Fibroblast of villous mesenchyme (primary cell): ENCODE data around the gene KCNQ4. TPM values are rescaled to one million over a fixed set of nuclear protein-coding genes. Genes with fewer than 3 reads are reported as not detected.

ENCODE experiments used
- DNase-seq: peaks from one replicate; pipeline ENCODE4 v3.0.0-alpha.2; 2010; ENCODE audit warnings: low read depth
- H3K4me3 ChIP-seq: 2 replicates; pipeline ENCODE4 v1.5.1; 2011; ENCODE audit warnings: low read depth, mild to moderate bottlenecking, low read length
- total RNA-seq: library from RNA; depleted of rRNA; stranded (reverse); fragments of >200 nt; gene quantifications from 2 replicates; pipeline ENCODE4 v1.2.3, GENCODE V29; 2012
- TF ChIP-seq, protein P1 (sequence below): IDR thresholded peaks from 2 replicates; pipeline ENCODE4 v1.5.1; 2012; ENCODE audit warnings: low read depth, mild to moderate bottlenecking, low read length; ENCODE audit not compliant: insufficient read depth

KCNQ4 gene
- total RNA-seq, 1 donor: under 0.01 TPM

DNA sequence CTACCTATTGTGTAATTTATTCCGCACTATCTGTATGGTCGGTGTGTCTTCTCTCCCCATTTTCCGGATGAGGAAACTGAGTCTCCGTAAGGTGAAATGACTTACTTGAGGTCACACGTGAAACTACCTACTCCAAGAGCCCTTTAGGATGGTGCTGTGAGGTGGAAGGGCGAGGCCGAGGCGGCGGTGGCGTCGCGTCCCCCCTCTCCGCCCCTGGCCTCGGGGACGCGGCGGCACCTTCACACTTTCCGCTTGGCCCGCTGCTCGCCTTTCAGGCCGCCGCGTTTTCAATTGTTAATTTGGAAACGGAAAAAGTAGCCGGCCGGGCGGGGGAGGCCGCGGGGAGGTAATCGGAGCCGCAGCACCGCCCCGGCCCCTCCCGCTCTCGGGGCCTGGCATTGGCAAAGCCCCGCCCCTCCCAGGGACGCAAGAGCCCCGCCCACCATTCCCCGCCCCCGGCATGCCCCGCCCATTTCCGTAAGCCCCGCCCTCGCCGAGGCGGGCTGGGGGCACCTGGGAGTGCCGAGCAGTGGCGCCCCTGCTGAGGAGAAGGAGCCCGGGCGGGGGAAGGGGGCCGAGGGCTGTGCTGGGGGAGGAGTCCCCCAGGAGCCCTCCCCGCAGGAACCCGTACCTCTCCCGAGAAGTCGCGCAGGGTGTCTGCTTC lies 18.6 kb downstream of the KCNQ4 start:
- DNase-seq: peak; percentile 72
- H3K4me3 ChIP-seq: peak overlapping the region; percentile 48
- TF ChIP-seq, protein P1, sequence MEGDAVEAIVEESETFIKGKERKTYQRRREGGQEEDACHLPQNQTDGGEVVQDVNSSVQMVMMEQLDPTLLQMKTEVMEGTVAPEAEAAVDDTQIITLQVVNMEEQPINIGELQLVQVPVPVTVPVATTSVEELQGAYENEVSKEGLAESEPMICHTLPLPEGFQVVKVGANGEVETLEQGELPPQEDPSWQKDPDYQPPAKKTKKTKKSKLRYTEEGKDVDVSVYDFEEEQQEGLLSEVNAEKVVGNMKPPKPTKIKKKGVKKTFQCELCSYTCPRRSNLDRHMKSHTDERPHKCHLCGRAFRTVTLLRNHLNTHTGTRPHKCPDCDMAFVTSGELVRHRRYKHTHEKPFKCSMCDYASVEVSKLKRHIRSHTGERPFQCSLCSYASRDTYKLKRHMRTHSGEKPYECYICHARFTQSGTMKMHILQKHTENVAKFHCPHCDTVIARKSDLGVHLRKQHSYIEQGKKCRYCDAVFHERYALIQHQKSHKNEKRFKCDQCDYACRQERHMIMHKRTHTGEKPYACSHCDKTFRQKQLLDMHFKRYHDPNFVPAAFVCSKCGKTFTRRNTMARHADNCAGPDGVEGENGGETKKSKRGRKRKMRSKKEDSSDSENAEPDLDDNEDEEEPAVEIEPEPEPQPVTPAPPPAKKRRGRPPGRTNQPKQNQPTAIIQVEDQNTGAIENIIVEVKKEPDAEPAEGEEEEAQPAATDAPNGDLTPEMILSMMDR: no peak

DNA sequence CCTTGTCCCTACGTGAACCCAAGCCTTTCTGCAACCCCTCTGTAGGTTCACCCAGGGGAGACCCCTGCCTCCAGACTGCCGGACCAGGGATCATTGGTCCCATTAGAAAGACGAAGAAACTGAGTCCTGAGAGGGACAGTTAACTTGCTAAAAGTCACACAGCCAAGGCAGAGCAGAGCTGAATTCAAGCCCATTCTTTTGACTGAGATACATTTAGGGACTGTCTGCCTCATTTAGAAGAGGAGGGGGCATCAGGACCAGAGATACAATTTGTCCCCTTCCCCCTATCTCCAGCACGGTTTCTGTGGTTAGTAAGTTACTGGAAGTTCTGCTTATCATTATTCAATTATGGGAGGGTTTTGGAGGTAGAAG lies 19.1 kb downstream of the KCNQ4 start:
- TF ChIP-seq, protein P1: no peak
- no peak overlapping the region for H3K4me3 ChIP-seq
- DNase-seq: no peak

DNA sequence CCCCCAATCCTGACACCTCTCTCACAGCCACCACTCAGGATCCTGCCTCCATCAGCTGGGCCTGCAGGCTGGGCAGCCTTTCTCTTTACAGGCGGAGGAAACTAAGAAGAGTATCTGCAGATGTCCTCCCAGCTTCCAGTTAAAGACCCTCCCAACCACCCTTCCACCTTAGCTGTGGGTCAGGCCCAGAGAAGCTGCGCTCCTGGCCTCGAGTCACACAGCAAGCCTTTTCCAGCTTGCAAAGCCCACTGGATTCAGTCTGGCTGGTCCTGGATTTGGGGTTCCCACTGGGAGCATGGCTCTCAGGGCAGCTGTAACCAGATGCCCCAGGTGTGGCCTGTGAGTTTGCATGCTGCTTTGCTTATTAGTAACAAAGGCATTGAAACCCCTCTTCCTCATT lies 19.9 kb downstream of the KCNQ4 start:
- TF ChIP-seq, protein P1: no peak
- no peak for DNase-seq
- no peak overlapping the region for H3K4me3 ChIP-seq

DNA sequence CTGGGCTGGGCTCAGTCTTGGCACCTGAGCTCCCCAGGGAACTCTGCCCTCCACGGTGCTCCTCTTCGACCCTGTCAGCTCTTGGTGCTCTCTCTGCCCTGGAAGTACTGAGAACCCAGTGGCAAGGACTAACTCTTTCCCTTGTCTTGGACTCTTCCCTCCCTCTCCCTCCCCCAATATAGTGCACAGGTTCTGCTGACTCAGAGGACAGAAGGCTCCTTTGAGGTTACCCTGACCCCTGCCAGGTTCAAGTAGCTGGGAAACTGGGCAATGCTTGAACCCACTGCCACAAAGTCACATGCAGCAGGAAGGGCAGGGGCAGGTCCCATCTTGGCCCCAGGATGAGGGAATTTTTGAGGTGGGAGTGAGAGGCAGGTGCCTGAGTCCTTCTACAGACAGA lies 20.3 kb downstream of the KCNQ4 start:
- H3K4me3 ChIP-seq: no peak overlapping the region
- DNase-seq: no peak
- TF ChIP-seq, protein P1: no peak

DNA sequence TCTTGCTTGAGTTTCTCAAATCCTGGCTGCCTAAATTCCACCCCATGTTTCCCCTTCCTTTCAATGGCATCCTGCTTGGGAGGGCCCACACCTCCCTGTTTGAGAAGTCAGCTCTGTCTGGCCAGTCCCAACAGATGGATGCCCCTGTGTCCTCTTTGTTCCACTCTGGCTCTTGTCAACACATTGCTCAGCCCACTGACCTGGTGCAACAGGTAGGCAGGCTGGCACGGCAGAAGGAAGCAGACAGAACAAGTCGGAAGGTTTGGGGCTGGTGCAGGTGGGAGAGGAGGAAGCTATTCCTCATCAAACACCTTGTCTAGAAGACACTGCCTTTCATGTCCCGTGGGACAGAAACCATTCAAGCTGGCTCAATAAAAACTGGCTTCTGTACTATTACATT lies 22.7 kb downstream of the KCNQ4 start:
- no peak overlapping the region for H3K4me3 ChIP-seq
- no peak for DNase-seq
- TF ChIP-seq, protein P1: no peak

DNA sequence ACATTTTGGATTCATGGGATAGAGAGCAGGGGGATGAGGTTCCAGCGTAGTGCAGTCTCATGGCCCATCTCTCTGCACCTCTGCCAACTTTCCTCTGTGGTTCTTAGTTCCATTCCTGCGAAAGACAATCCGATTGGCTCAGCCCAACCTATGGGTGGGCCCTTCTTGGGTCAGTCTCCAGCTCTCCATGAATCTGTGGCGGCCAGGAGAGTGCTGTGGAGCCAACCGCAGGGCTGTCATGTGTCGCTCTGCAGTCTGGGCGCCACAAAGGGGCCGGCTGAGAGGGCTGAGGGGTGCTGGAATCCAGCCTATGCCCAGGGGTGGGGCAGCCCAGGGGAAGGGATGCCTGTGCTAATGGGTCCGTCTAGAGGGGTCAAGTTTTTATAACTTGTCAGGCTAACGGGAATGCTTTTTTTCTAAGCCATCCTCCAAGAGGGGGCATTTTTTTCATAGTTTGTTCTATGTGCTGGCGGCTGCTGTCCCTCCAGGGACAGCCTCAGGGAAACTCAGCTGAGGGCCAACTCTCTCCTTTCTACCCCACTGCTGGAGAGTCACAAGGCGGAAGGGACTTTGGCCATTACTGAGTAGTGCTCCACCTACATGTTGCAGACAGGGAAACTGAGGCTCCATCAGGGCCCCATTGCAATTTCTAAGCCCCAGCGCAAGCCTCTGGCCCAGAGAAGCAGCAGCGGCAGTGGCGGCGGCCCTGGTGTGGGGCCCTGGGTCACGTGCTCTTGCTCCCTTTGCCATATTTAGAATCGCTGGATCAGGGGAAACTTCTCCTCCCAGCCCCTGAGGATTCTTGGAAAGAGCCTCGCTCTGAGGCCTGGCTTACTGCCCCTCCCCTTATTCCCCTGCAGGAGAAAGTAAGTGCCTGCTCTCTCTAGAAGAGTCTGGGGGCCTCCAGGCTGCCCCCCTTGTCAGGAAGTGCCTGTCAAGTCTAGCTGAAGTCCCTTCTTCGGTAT lies 23.4 kb downstream of the KCNQ4 start:
- TF ChIP-seq, protein P1: no peak
- DNase-seq: no peak

More for the DNA sequence above, 23.4 kb downstream of the KCNQ4 start:
- no peak overlapping the region for H3K4me3 ChIP-seq
